ENCODE data around the gene PPFIBP1. TPM values are rescaled to one million over a fixed set of nuclear protein-coding genes. Genes with fewer than 3 reads are reported as not detected.
A peak's percentile ranks its signal among the peaks of the same experiment; 100 is the strongest.

PPFIBP1 gene
- total and polyA plus RNA-seq, 2 of the 13 experiments (the other 11 are each of a cell fraction or from before 2014, with no cell fraction given), result 16.2 to 21.8 TPM

DNA sequence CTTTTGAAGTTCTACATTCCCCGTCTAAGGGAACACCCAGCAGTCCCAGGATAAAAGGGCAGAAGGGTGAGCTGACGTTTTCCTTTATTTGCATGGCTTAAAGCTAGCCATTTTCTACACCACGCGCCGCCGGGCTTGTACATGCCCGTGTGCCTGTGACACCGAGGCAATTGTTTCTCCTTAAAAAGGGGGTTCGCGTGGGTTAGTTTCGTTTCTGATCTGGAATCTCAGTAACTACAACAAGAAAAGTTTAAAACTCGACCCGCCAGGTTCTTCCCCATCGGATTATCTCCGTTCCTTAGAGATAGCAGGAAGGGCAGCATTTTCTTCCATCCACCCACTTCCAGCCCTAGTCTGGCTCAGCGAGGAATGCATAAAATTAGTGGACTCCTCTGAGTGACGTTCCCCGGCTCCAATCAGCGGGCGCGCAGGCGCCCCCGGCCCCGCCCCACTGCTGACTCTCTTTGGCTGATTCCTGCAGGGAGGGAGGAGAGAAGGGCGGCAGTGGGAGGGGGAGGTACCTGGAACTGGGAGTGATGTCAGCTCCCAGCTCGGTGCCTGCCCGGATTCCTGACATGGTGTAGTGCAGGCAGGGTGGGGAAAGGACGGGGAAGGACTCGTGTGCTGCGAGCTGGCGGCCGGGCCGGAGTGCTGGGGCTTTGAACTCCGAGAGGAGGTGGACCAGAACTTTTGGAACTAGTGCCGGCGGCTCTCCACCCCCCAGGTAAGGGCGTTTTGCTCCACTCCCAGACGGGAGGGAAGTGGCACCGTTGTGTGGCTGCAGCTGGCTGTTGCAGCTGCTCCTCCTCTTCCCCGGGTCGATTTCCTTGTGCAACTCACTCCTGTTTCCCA, at the start of gene PPFIBP1 (continued):
- TF ChIP-seq ZNF33B (CRISPR knock-in tag; IDR thresholded peaks at IDR 0.05) (no peak; the same call in 1 of the 2 replicates), SYNCRIP (IDR thresholded peaks at IDR 0.05; ENCODE audit: insufficient read depth, low read depth, low read length) (no peak), ZNF766 (CRISPR knock-in tag; IDR thresholded peaks at IDR 0.05; ENCODE audit: borderline replicate concordance) (no peak), PRPF4 (IDR thresholded peaks at IDR 0.05; ENCODE audit: low read depth, low read length, poor library complexity, severe bottlenecking) (no peak), MAZ (IDR thresholded peaks at IDR 0.05; ENCODE audit: borderline replicate concordance, low read depth, low read length) (peak; percentile 85; the same call in 1 of the 2 replicates), MAZ (CRISPR knock-in tag; IDR thresholded peaks at IDR 0.05; ENCODE audit: low read depth) (no peak), ARID2 (CRISPR knock-in tag; IDR thresholded peaks at IDR 0.05; ENCODE audit: borderline replicate concordance) (no peak), RFXANK (CRISPR knock-in tag; IDR thresholded peaks at IDR 0.05) (no peak), ZNF496 (CRISPR knock-in tag; IDR thresholded peaks at IDR 0.05; ENCODE audit: insufficient replicate concordance) (no peak), IRF1 (CRISPR knock-in tag; IDR thresholded peaks at IDR 0.05; ENCODE audit: low read depth) (no peak), FOXA1 (IDR thresholded peaks at IDR 0.05) (no peak), FOXA1 (CRISPR knock-in tag; IDR thresholded peaks at IDR 0.05) (no peak), TAF15 (IDR thresholded peaks at IDR 0.05; ENCODE audit: low read depth, low read length, poor library complexity, severe bottlenecking) (peak; percentile 59), ZBED4 (CRISPR knock-in tag; IDR thresholded peaks at IDR 0.05; ENCODE audit: borderline replicate concordance) (no peak), HNF4A (CRISPR knock-in tag; IDR thresholded peaks at IDR 0.05) (no peak)
- TF ChIP-seq, protein P1, sequence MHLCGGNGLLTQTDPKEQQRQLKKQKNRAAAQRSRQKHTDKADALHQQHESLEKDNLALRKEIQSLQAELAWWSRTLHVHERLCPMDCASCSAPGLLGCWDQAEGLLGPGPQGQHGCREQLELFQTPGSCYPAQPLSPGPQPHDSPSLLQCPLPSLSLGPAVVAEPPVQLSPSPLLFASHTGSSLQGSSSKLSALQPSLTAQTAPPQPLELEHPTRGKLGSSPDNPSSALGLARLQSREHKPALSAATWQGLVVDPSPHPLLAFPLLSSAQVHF (CRISPR knock-in tag; IDR thresholded peaks at IDR 0.05), result 0 out of 2 replicates have a peak, but pooled peaks have one; percentile 30
- TF ChIP-seq, protein P2, sequence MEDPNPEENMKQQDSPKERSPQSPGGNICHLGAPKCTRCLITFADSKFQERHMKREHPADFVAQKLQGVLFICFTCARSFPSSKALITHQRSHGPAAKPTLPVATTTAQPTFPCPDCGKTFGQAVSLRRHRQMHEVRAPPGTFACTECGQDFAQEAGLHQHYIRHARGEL (CRISPR knock-in tag; IDR thresholded peaks at IDR 0.05), result no peak
- TF ChIP-seq, protein P3, sequence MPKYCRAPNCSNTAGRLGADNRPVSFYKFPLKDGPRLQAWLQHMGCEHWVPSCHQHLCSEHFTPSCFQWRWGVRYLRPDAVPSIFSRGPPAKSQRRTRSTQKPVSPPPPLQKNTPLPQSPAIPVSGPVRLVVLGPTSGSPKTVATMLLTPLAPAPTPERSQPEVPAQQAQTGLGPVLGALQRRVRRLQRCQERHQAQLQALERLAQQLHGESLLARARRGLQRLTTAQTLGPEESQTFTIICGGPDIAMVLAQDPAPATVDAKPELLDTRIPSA (CRISPR knock-in tag; IDR thresholded peaks at IDR 0.05; ENCODE audit: borderline replicate concordance), result no peak
- TF ChIP-seq, protein P4, sequence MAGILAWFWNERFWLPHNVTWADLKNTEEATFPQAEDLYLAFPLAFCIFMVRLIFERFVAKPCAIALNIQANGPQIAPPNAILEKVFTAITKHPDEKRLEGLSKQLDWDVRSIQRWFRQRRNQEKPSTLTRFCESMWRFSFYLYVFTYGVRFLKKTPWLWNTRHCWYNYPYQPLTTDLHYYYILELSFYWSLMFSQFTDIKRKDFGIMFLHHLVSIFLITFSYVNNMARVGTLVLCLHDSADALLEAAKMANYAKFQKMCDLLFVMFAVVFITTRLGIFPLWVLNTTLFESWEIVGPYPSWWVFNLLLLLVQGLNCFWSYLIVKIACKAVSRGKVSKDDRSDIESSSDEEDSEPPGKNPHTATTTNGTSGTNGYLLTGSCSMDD (CRISPR knock-in tag; IDR thresholded peaks at IDR 0.05), result no peak
- TF ChIP-seq, protein P5, sequence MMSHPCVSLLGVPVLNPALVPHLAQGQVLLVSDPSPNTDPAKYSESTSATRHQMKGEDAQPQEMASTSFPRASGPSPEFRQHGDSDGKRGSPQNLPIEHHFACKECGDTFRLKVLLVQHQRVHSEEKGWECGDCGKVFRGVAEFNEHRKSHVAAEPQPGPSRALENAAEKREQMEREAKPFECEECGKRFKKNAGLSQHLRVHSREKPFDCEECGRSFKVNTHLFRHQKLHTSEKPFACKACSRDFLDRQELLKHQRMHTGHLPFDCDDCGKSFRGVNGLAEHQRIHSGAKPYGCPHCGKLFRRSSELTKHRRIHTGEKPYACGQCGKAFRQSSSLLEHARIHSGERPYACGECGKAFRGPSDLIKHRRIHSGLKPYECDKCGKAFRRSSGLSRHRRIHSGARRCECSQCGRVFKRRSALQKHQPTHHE (CRISPR knock-in tag; IDR thresholded peaks at IDR 0.05; ENCODE audit: borderline replicate concordance), result no peak
